Suprapubic skin (tissue), 3 donors: Measurements from ENCODE around the gene ATXN7L3.

Experiments used
- CTCF ChIP-seq, 2 donors: fragments of 200-600 bp in 1 of 2; fragments of 450-650 bp in 1 of 2; sonication (generic) in 1 of 2; IDR thresholded peaks; one replicate each; pipeline ENCODE4 v1.5.1; 2016 to 2019; ENCODE audit warnings: antibody characterized with exemption in 2 of 2, mild to moderate bottlenecking in 1 of 2, moderate library complexity in 1 of 2
- POLR2A ChIP-seq, 2 donors: fragments of 450-650 bp; IDR thresholded peaks; one replicate each; pipeline ENCODE4 v1.6.1; 2017; ENCODE audit warnings: antibody characterized with exemption in 2 of 2, mild to moderate bottlenecking in 2 of 2, moderate library complexity in 2 of 2

GRCh38 chr17:44188576-44189403 lies 10.9 kb downstream of the ATXN7L3 start:
- TF ChIP-seq CTCF (IDR thresholded peaks at IDR 0.05) = no peak
- TF ChIP-seq POLR2A (IDR thresholded peaks at IDR 0.05) = no peak
